SH-SY5Y (cell line): ENCODE data around the gene INPP5A.

Source experiments
- GATA2 ChIP-seq: IDR thresholded peaks from 2 replicates; pipeline ENCODE4 v1.6.1; 2011; ENCODE audit warnings: mild to moderate bottlenecking, low read depth, low read length
- GATA3 ChIP-seq: IDR thresholded peaks from 2 replicates; pipeline ENCODE4 v1.6.1; 2011; ENCODE audit warnings: low read depth, mild to moderate bottlenecking, low read length, moderate library complexity

DNA sequence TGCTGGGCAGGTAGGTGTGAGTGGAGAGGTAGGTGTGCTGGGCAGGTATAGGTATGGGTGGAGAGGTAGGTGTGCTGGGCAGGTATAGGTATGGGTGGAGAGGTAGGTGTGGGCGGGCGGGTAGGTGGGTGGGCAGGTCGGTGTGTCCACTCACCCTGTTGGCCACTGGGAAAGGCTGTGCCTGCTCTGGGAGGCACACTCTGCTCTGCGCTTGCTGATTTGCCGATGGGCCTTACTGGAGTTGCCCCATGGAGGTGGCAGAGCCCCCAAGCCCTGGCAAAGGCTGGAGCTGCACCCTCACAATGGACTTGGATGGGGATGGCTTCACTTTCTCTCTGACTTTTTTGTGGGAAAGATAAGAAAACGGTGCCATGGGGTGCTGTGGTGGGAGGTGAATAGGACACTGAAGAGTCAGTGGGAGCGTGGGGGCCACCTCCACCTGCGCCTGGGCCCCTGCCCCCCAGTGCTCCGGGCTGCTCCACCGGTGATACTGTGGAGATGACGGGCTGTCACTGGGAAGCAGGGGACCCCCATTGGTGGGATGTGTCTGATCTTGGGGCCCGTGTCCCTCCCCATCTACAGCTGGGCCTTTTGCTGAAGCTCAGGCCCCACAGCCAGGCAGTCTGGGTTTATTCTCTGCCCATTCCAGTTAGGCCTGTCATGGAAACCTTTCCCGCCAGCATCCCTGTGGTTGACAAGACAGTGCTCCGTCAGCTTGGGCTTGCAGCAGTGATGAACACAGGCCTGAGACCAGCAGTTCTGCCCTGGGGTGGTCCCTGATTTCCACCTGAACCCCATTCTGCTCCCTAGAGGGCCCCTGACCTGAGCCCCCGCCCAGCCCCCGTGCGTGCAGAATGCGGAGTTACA lies 173.4 kb downstream of the INPP5A start:
- TF ChIP-seq GATA3 = no peak
- no peak for TF ChIP-seq GATA2
